Measurements from ENCODE around the gene IL1RL2. TPM values are rescaled to one million over a fixed set of nuclear protein-coding genes. Genes with fewer than 3 reads are reported as not detected.
A peak's percentile ranks its signal among the peaks of the same experiment; 100 is the strongest.

Gene IL1RL2
- total and polyA plus RNA-seq, 2 of the 8 experiments (the other 6 are each of a cell fraction or from before 2014, with no cell fraction given): not detected

- TF ChIP-seq HDAC6 (IDR thresholded peaks at IDR 0.05; ENCODE audit: low read depth, low read length) (no peak), CHD2 (IDR thresholded peaks at IDR 0.05; ENCODE audit: low read length) (no peak), POU5F1 (IDR thresholded peaks at IDR 0.05; ENCODE audit: low read depth, low read length) (no peak), JUN (IDR thresholded peaks at IDR 0.05; ENCODE audit: low read depth, low read length) (no peak), SRF (IDR thresholded peaks at IDR 0.05; ENCODE audit: low read depth, low read length) (no peak), USF2 (IDR thresholded peaks at IDR 0.05; ENCODE audit: low read length) (no peak), EGR1 (IDR thresholded peaks at IDR 0.05; ENCODE audit: borderline replicate concordance, low read depth, low read length) (peak; percentile 93; the same call in 1 of the 2 replicates), TBP (IDR thresholded peaks at IDR 0.05; ENCODE audit: low read depth, low read length) (peak; percentile 35; the same call in 1 of the 2 replicates), ATF3 (IDR thresholded peaks at IDR 0.05; ENCODE audit: insufficient read depth, low read depth, low read length) (no peak), BACH1 (IDR thresholded peaks at IDR 0.05; ENCODE audit: low read length) (no peak), BCL11A (IDR thresholded peaks at IDR 0.05; ENCODE audit: low read depth in 2 of 2, low read length in 2 of 2) (no peak), CBX8 (IDR thresholded peaks at IDR 0.05; ENCODE audit: borderline replicate concordance, low read depth, low read length) (no peak), RAD21 (IDR thresholded peaks at IDR 0.05 in 1 of 2, conservative IDR thresholded peaks at IDR 0.05 in 1 of 2; ENCODE audit: low read depth in 2 of 2, low read length in 2 of 2) (no peak), TAF7 (optimal IDR thresholded peaks at IDR 0.05; ENCODE audit: borderline replicate concordance, low read depth, low read length) (no peak), SP1 (IDR thresholded peaks at IDR 0.05; ENCODE audit: low read depth, low read length) (no peak), SUZ12 (IDR thresholded peaks at IDR 0.05; ENCODE audit: low read length) (peak; percentile 38; the same call in 1 of the 2 replicates), NRF1 (IDR thresholded peaks at IDR 0.05; ENCODE audit: low read depth, low read length) (no peak), CTBP2 (IDR thresholded peaks at IDR 0.05; ENCODE audit: borderline replicate concordance, insufficient read depth, insufficient read length, low read length) (no peak), SIX5 (IDR thresholded peaks at IDR 0.05; ENCODE audit: low read depth, low read length) (no peak), TCF12 (IDR thresholded peaks at IDR 0.05; ENCODE audit: low read depth, low read length) (no peak), YY1 (IDR thresholded peaks at IDR 0.05; ENCODE audit: low read depth, low read length) (no peak), GTF2F1 (IDR thresholded peaks at IDR 0.05; ENCODE audit: borderline replicate concordance, low read depth, low read length) (no peak)
- TF ChIP-seq, protein P1, sequence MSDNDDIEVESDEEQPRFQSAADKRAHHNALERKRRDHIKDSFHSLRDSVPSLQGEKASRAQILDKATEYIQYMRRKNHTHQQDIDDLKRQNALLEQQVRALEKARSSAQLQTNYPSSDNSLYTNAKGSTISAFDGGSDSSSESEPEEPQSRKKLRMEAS (IDR thresholded peaks at IDR 0.05): no peak
Observed at GRCh38 chr2:102141970-102142828, 44.6 kb upstream of the IL1RL2 start, which contains the start of gene IL1R1 (continued).
